ENCODE measurements around the gene NMNAT1.
"Not testable (repeated sequence)": the region's sequence is repeated elsewhere in the genome, so short reads cannot be mapped to it uniquely, and the experiment has no call there.

NMNAT1 gene

GRCh38 chr1:9920606-9921005, 22.7 kb upstream of the NMNAT1 start:
- no peak for DNase-seq (ENCODE audit: low read depth)

- no peak for DNase-seq (ENCODE audit: low read depth)
Measured at GRCh38 chr1:9922342-9922741, 20.9 kb upstream of the NMNAT1 start.

GRCh38 chr1:9927259-9927658, 16.0 kb upstream of the NMNAT1 start:
- DNase-seq (ENCODE audit: low read depth): no peak

- DNase-seq (ENCODE audit: low read depth): no peak
Measured at GRCh38 chr1:9929431-9930385, 13.6 kb upstream of the NMNAT1 start.

GRCh38 chr1:9942399-9942938, 806 bp upstream of the NMNAT1 start:
- peak; percentile 62 for DNase-seq (ENCODE audit: low read depth)

- DNase-seq (ENCODE audit: low read depth): no peak
Measured at GRCh38 chr1:9946315-9946714, 3.0 kb downstream of the NMNAT1 start.

- DNase-seq (ENCODE audit: low read depth): no peak
Measured at GRCh38 chr1:9957726-9958125, 14.5 kb downstream of the NMNAT1 start.

GRCh38 chr1:9960011-9960410, 16.7 kb downstream of the NMNAT1 start:
- DNase-seq (ENCODE audit: low read depth): no peak

- peak; percentile 10 for DNase-seq (ENCODE audit: low read depth)
Measured at GRCh38 chr1:9960706-9961562, 17.7 kb downstream of the NMNAT1 start.

- DNase-seq (ENCODE audit: low read depth): no peak
Measured at GRCh38 chr1:9984253-9984652, 41.0 kb downstream of the NMNAT1 start.

- peak; percentile 75 for DNase-seq (ENCODE audit: low read depth)
Measured at GRCh38 chr1:9985001-9985400, 41.7 kb downstream of the NMNAT1 start.

- no peak for DNase-seq (ENCODE audit: low read depth)
Measured at GRCh38 chr1:9989773-9990172, 46.5 kb downstream of the NMNAT1 start.

- no peak for DNase-seq (ENCODE audit: low read depth)
Measured at GRCh38 chr1:9990944-9991343, 47.7 kb downstream of the NMNAT1 start.

- no peak for DNase-seq (ENCODE audit: low read depth)
Measured at GRCh38 chr1:9992910-9993309, 49.6 kb downstream of the NMNAT1 start.

- no peak for DNase-seq (ENCODE audit: low read depth)
Measured at GRCh38 chr1:9993561-9994075, 50.3 kb downstream of the NMNAT1 start.

- DNase-seq (ENCODE audit: low read depth): no peak
Measured at GRCh38 chr1:9996624-9997582, 53.6 kb downstream of the NMNAT1 start, which contains the start of gene RBP7. TSS of gene RBP7 (plus strand) at chr1:9997228. CDS start at chr1:9997259, 31 bp downstream.

- DNase-seq (ENCODE audit: low read depth): no peak
Measured at GRCh38 chr1:10001016-10001665, 57.9 kb downstream of the NMNAT1 start.

GRCh38 chr1:10005248-10005647, 62.0 kb downstream of the NMNAT1 start:
- DNase-seq (ENCODE audit: low read depth): not testable (repeated sequence)

GRCh38 chr1:10007169-10007568, 63.9 kb downstream of the NMNAT1 start:
- DNase-seq (ENCODE audit: low read depth): no peak

- peak; percentile 2 for DNase-seq (ENCODE audit: low read depth)
Measured at GRCh38 chr1:10014016-10014415, 70.7 kb downstream of the NMNAT1 start.

- no peak for DNase-seq (ENCODE audit: low read depth)
Measured at GRCh38 chr1:10019561-10019960, 76.3 kb downstream of the NMNAT1 start.
